Coronary artery (tissue), 2 donors: Measurements from ENCODE around the gene SLC23A2.

Experiments
- DNase-seq: peaks from one replicate; pipeline ENCODE4 v3.0.0-alpha.2; 2017; ENCODE audit warnings: low spot score
- H3K27ac ChIP-seq, 2 donors: fragments of 200-600 bp; sonication (generic); one replicate each; pipeline ENCODE4 v1.5.1; 2016 to 2019
- H3K4me3 ChIP-seq: fragments of 200-600 bp; sonication (generic); 2 replicates; pipeline ENCODE4 v1.5.1; 2016; ENCODE audit warnings: mild to moderate bottlenecking, moderate library complexity
- TF ChIP-seq, protein P1 (sequence below): fragments of 200-600 bp; sonication (generic); IDR thresholded peaks from one replicate; pipeline ENCODE4 v1.5.1; 2019; ENCODE audit warnings: antibody characterized with exemption

The SLC23A2 gene

DNA sequence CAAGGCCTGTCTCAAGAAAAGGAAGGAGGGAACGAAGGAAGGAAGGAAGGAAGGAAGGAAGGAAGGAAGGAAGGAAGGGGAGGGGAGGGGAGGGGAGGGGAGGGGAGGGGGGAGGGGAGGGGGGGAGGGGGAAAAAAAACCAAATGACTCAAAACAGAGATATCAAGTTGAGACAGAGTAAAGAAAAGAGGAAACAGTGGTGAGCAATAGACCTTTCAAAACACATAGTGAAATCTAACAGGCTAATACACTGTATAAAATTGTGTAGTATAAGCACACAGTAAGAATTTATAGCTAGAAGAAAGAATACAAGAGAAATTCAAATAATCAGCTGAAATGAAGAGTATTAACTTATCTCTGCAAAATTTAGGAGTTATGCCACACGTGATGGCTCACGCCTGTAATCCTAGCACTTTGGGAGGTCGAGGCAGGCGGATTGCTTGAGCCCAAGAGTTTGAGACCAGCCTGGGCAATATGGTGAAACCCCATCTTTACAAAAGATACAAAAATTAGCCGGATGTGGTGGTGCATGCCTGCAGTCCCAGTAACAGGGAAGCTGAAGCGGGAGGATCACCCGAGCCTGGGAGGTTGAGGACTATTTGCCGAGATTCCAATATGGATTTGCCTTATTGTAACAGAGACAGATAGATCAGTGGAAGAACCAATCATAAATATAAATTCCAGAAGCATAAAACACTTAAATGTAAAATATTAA, 156.4 kb downstream of the SLC23A2 start:
- no peak overlapping the region for H3K27ac ChIP-seq

DNA sequence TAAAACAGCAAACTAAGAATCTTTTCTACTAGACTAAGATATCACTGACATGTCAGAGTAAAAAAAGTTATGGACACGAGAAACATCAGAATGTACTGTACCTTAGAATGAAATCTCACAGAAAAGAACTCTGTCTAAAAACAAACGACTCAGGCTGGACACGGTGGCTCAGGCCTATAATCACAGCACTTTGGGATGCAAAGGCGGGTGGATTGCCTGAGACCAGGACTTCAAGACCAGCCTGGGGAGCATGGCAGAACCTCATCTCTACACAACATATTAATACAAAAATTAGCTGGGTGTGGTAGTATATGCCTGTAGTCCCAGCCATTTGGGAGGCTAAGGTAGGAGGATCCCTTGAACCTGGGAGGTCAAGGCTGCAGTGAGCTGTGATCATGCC, 157.0 kb downstream of the SLC23A2 start:
- H3K27ac ChIP-seq, result no peak overlapping the region

More for the DNA sequence above, 156.4 kb downstream of the SLC23A2 start:
- DNase-seq, result no peak
- H3K4me3 ChIP-seq, result no peak overlapping the region
- TF ChIP-seq, protein P1, sequence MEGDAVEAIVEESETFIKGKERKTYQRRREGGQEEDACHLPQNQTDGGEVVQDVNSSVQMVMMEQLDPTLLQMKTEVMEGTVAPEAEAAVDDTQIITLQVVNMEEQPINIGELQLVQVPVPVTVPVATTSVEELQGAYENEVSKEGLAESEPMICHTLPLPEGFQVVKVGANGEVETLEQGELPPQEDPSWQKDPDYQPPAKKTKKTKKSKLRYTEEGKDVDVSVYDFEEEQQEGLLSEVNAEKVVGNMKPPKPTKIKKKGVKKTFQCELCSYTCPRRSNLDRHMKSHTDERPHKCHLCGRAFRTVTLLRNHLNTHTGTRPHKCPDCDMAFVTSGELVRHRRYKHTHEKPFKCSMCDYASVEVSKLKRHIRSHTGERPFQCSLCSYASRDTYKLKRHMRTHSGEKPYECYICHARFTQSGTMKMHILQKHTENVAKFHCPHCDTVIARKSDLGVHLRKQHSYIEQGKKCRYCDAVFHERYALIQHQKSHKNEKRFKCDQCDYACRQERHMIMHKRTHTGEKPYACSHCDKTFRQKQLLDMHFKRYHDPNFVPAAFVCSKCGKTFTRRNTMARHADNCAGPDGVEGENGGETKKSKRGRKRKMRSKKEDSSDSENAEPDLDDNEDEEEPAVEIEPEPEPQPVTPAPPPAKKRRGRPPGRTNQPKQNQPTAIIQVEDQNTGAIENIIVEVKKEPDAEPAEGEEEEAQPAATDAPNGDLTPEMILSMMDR, result no peak

DNA sequence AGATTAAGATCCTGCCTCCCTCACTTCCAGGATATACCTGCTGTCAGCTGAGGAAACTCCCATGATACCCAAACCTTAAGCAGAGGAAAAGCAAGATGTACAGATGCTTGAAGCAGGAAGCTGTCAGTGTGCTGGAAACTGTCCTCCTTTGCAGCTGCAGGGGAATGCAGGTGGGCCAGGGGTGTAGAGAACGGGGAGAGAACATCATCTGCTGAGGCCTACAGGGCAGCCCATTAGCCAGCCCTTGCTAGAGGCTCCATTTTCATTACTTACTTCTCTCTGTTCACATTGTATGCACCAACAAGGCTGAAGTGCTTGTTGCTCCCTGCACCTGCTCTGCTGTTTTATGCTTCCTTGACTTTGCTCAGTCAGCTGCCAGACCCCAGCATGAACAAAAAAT, 160.5 kb downstream of the SLC23A2 start:
- Histone ChIP-seq H3K27ac (no peak overlapping the region), H3K4me3 (no peak overlapping the region)

More for the DNA sequence above, 157.0 kb downstream of the SLC23A2 start:
- no peak for DNase-seq
- TF ChIP-seq, protein P1, result no peak
- H3K4me3 ChIP-seq, result no peak overlapping the region

DNA sequence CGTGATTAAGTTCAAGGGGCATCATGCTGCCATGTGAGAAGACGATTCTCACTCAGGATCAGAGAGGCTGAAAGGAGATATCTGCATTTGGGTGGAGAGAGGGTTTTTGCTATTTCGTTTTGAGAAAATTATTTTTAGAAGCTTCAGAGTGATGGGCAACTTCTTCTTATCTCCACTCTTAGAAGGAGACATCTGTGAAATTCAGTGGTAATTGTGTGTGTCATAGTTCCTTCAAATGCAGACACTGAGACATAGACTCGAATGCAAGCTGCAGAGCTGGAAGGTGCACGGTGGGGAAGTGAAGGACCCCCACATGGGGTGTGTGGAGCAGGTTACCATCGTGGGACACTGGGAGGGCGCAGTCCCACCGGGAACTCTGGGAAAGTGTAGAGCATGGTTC, 162.8 kb downstream of the SLC23A2 start:
- no peak overlapping the region for H3K27ac ChIP-seq
- TF ChIP-seq, protein P1, result no peak
- no peak for DNase-seq
- H3K4me3 ChIP-seq, result no peak overlapping the region

More for the DNA sequence above, 160.5 kb downstream of the SLC23A2 start:
- TF ChIP-seq, protein P1, result no peak
- no peak for DNase-seq

DNA sequence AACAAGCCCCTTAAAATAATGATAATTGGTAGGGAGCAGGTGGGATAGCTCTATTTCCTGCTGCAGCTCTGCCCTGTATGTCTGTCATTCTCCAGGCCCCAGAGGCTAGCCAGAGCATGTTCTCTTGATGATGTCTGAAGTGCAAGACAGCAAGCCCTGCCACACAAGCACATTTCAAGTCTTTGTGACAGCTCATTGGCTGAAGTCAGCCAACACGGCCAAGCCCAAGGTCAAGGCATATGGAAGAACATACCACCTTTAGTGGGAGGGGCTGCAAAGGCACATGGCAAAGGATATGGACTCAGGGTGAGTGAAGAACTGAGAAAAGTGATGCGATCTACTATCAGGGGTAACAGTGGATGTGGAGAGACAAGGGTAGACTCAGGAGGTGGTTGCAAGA, 163.6 kb downstream of the SLC23A2 start:
- no peak overlapping the region for H3K27ac ChIP-seq
- TF ChIP-seq, protein P1, result no peak
- no peak for DNase-seq
- H3K4me3 ChIP-seq, result no peak overlapping the region

DNA sequence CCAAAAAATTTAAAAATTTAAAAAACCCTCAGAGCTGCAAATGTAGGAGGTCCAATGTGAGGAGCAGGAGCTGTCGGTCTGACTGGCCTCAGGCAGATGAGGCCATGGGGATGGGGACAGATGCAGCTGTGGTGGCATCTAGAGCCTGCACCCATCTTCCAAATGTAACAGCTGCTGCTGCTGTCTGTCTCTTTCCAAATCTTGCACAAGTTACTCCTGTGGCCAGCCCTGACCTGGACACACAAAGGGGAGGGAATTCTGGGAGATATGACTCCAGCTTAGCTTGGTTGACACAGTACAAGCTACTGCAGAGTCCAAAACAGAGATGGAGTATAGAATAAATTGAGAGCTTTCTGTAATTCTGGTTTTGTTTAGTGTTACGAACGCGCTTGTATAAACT, 164.4 kb downstream of the SLC23A2 start:
- Histone ChIP-seq H3K4me3 (no peak overlapping the region), H3K27ac (no peak overlapping the region)
- TF ChIP-seq, protein P1, result no peak
- DNase-seq, result no peak

DNA sequence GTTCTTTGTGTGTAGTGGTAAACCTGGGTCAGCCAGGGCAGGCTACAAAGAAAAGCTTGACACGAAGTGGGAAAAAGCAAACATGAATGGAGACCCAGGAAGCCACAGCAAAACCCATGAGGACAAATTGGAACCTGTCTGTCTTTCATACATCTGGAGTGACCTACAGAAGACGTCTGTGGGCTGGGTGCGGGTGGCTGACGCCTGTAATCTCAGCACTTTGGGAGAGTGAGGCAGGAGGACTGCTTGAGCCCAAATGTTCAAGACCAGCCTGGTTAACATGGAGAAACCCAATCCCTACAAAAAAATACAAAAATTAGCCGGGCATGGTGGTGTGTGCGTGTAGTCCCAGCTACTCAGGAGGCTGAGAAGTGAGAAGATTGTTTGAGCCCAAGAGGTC, 164.8 kb downstream of the SLC23A2 start:
- DNase-seq, result no peak
- TF ChIP-seq, protein P1, result no peak
- Histone ChIP-seq H3K27ac (no peak overlapping the region), H3K4me3 (no peak overlapping the region)
